Esophagus squamous epithelium (tissue), 5 donors: Measurements from ENCODE around the gene LMNTD1. TPM values are rescaled to one million over a fixed set of nuclear protein-coding genes. Genes with fewer than 3 reads are reported as not detected.

Source experiments
- DNase-seq: peaks from one replicate; lab custom pipeline; 2025; lab: John Stamatoyannopoulos, UW
- H3K27ac ChIP-seq, 4 donors: fragments of 200-600 bp; sonication (generic); one replicate each; pipeline ENCODE4 v1.5.1; 2016 to 2019; ENCODE audit warnings: mild to moderate bottlenecking in 1 of 4
- H3K27me3 ChIP-seq, 4 donors: fragments of 200-600 bp; sonication (generic); 1 replicate in 3 of 4; 2 replicates in 1 of 4; pipeline versions ENCODE4 v1.5.1 to v1.6.0; 2017 to 2021; ENCODE audit warnings: antibody characterized with exemption in 1 of 4
- H3K36me3 ChIP-seq, 3 donors: fragments of 200-600 bp; sonication (generic); one replicate each; pipeline ENCODE4 v1.5.1; 2016 to 2019
- H3K4me1 ChIP-seq, 3 donors: fragments of 200-600 bp; sonication (generic); one replicate each; pipeline ENCODE4 v1.5.1; 2017 to 2019
- H3K4me3 ChIP-seq, 4 donors: fragments of 200-600 bp; sonication (generic); 1 replicate in 3 of 4; 2 replicates in 1 of 4; pipeline ENCODE4 v1.5.1; 2016 to 2019; ENCODE audit warnings: mild to moderate bottlenecking in 2 of 4, moderate library complexity in 1 of 4
- H3K9me3 ChIP-seq, 3 donors: fragments of 200-600 bp; sonication (generic); one replicate each; pipeline ENCODE4 v1.5.1; 2016 to 2019
- CTCF ChIP-seq, 6 experiments: fragments of 450-650 bp in 4 of 6; fragments of 200-600 bp in 2 of 6; sonication (generic) in 2 of 6; IDR thresholded peaks; one replicate each; pipeline ENCODE4 v1.5.1; 2016 to 2019; ENCODE audit warnings: antibody characterized with exemption in 6 of 6, mild to moderate bottlenecking in 4 of 6, moderate library complexity in 4 of 6
- POLR2A ChIP-seq, 4 donors: fragments of 450-650 bp; IDR thresholded peaks; one replicate each; pipeline ENCODE4 v1.6.1; 2017; ENCODE audit warnings: antibody characterized with exemption in 4 of 4, mild to moderate bottlenecking in 4 of 4, moderate library complexity in 3 of 4
- WGBS, 2 donors: methylation state at CpG; one replicate each; pipeline ENCODE4 v1.1.5; 2018; 5-methylcytosine and 5-hydroxymethylcytosine counted together
- intact Hi-C: fragments of 100-400 bp; cut with DNase I; formaldehyde crosslinking; loops from one replicate; pipeline ENCODE4 v1.15.0; 2022
- total RNA-seq, 4 donors: library from RNA; depleted of rRNA; stranded (reverse); fragments of >200 nt; gene quantifications; one replicate each; pipeline ENCODE4 v1.1.0, GENCODE V29; 2016
- donor health status: DM: yes; HTN: yes; CAD: no.

The LMNTD1 gene
- total RNA-seq, 4 donors from 2014 or later = not detected

DNA sequence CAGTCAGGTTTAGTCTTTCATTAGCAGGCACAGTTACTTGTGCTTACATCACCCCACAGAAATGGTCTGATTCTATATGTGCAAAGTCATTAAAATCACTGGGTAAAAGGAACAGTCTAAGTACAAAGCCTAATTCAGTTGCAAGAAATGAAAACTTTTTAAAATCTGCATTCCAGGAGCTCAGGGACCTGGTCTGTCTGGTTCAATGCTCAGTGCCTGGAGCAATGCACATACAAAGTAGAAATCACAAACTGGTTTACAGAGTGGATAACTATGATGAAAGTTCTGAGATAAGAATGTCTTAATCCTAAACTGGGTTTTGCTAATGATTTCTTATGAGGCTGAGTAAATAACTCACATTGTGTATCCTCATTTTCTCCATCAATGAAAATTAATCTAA is 28.7 kb downstream of the LMNTD1 start:
- no peaks in the 10 kb centered on the region for H3K4me1 ChIP-seq
- no peaks in the 10 kb centered on the region for H3K36me3 ChIP-seq
- no peak overlapping the region for H3K27ac ChIP-seq
- H3K4me3 ChIP-seq = no peak overlapping the region
- TF ChIP-seq POLR2A (IDR thresholded peaks at IDR 0.05) = no peak
- no peaks in the 10 kb centered on the region for H3K27me3 ChIP-seq
- no peaks in the 10 kb centered on the region for H3K9me3 ChIP-seq
- intact Hi-C loops = no loop called here
- DNase-seq = no peak

- no peak for DNase-seq
- Histone ChIP-seq H3K27me3 (no peaks in the 10 kb centered on the region), H3K27ac (no peak overlapping the region), H3K4me1 (no peaks in the 10 kb centered on the region), H3K9me3 (no peaks in the 10 kb centered on the region), H3K4me3 (no peak overlapping the region), H3K36me3 (no peaks in the 10 kb centered on the region)
- TF ChIP-seq CTCF (IDR thresholded peaks at IDR 0.05) (no peak), POLR2A (IDR thresholded peaks at IDR 0.05) (no peak)
- intact Hi-C loops = no loop called here
- WGBS, 2 donors = 65 to 70% methylated on average over 5 of the region's 5 CpGs
These were observed 31.3 kb downstream of the LMNTD1 start for GRCh38 chr12:25521625-25522256.

- Histone ChIP-seq H3K27ac (no peak overlapping the region), H3K4me3 (no peak overlapping the region), H3K9me3 (no peaks in the 10 kb centered on the region), H3K27me3 (no peaks in the 10 kb centered on the region), H3K4me1 (no peaks in the 10 kb centered on the region), H3K36me3 (no peaks in the 10 kb centered on the region)
- TF ChIP-seq POLR2A (IDR thresholded peaks at IDR 0.05) (no peak), CTCF (IDR thresholded peaks at IDR 0.05) (no peak)
- intact Hi-C loops = no loop called here
- 36 to 43% methylated on average over 5 of the region's 5 CpGs for WGBS, 2 donors
- no peak for DNase-seq
These were observed 34.6 kb downstream of the LMNTD1 start for GRCh38 chr12:25518512-25518911.

DNA sequence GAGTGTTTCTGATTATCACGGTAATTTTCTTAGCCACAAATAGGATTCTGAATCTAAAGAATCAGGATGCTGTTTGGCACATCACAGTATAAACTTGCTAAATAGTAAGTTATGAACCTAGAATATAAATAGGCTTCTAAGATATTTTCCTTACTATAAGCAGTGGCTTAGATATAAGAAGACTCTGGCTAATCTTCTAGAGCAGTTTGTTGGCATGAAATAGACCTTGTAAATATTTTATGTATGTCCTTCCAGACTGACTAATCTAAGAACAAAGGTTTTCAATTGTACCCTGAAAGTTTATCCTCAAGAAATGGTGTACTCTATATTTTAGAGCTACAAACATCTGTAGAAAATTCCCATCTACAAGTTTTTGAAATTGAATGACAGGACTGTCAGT is 48.3 kb downstream of the LMNTD1 start:
- Histone ChIP-seq H3K27me3 (no peaks in the 10 kb centered on the region), H3K36me3 (no peaks in the 10 kb centered on the region), H3K4me3 (no peak overlapping the region), H3K27ac (no peak overlapping the region), H3K9me3 (no peaks in the 10 kb centered on the region), H3K4me1 (no peaks in the 10 kb centered on the region)
- WGBS, 2 donors = 81 to 83% methylated on average over 1 of the region's 1 CpG
- intact Hi-C loops = no loop called here
- no peak for TF ChIP-seq CTCF (IDR thresholded peaks at IDR 0.05)
- no peak for TF ChIP-seq POLR2A (IDR thresholded peaks at IDR 0.05)
- DNase-seq = no peak

DNA sequence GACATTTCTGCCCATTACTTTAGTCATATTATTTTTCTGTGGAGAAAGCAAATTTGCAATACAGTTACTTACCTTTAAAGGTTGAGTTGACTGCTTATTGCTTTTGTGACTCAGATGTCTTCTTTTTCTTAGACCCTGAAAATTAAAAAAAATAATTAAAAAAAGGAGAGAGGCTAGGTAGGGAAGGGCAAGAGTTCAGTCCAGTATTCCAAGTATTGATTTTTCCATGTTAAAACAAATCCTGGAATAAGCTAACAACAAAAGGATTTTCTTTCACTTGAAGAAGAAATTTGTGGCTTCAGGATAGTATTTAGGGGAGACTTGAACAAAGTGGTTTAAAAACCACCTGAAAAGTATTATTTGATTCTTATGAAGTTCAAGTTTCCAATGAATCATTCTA is 49.4 kb downstream of the LMNTD1 start:
- TF ChIP-seq POLR2A (IDR thresholded peaks at IDR 0.05) (no peak), CTCF (IDR thresholded peaks at IDR 0.05) (no peak)
- DNase-seq = no peak
- Histone ChIP-seq H3K27me3 (no peaks in the 10 kb centered on the region), H3K4me1 (no peaks in the 10 kb centered on the region), H3K27ac (no peak overlapping the region), H3K36me3 (no peaks in the 10 kb centered on the region), H3K9me3 (no peaks in the 10 kb centered on the region), H3K4me3 (no peak overlapping the region)
- intact Hi-C loops = no loop called here

- WGBS, 2 donors = 65 to 79% methylated on average over 1 of the region's 1 CpG
- intact Hi-C loops = no loop called here
- H3K27ac ChIP-seq = no peak overlapping the region
- H3K4me1 ChIP-seq = no peaks in the 10 kb centered on the region
- TF ChIP-seq POLR2A (IDR thresholded peaks at IDR 0.05) (no peak), CTCF (IDR thresholded peaks at IDR 0.05) (no peak)
- no peaks in the 10 kb centered on the region for H3K9me3 ChIP-seq
- no peaks in the 10 kb centered on the region for H3K36me3 ChIP-seq
- DNase-seq = no peak
- no peaks in the 10 kb centered on the region for H3K27me3 ChIP-seq
- H3K4me3 ChIP-seq = no peak overlapping the region
These were observed 50.5 kb downstream of the LMNTD1 start for GRCh38 chr12:25502596-25502995.
